Endothelial cell (in vitro differentiated cells): ENCODE data around the gene FBXW11. TPM values are rescaled to one million over a fixed set of nuclear protein-coding genes. Genes with fewer than 3 reads are reported as not detected.
"Not testable (repeated sequence)": the region's sequence is repeated elsewhere in the genome, so short reads cannot be mapped to it uniquely, and the experiment has no call there.

Source experiments
- DNase-seq: peaks from one replicate; pipeline ENCODE4 v3.0.0; 2021; ENCODE audit warnings: low spot score
- H3K27ac Mint-ChIP-seq: one replicate; pipeline ENCODE4 v1.8.0; 2021; ENCODE audit warnings: mixed read lengths, inconsistent platforms; ENCODE audit not compliant: unreplicated experiment
- H3K27me3 Mint-ChIP-seq: one replicate; pipeline ENCODE4 v1.8.0; 2021; ENCODE audit warnings: mild to moderate bottlenecking, moderate library complexity, mixed read lengths, inconsistent platforms; ENCODE audit not compliant: unreplicated experiment
- H3K36me3 Mint-ChIP-seq: one replicate; pipeline ENCODE4 v1.8.0; 2021; ENCODE audit warnings: mild to moderate bottlenecking, low read depth, mixed read lengths, inconsistent platforms; ENCODE audit not compliant: unreplicated experiment
- H3K4me1 Mint-ChIP-seq: one replicate; pipeline ENCODE4 v1.8.0; 2021; ENCODE audit warnings: mild to moderate bottlenecking, mixed read lengths, inconsistent platforms; ENCODE audit not compliant: unreplicated experiment
- H3K4me3 Mint-ChIP-seq: one replicate; pipeline ENCODE4 v1.8.0; 2021; ENCODE audit warnings: mild to moderate bottlenecking, mixed read lengths, inconsistent platforms; ENCODE audit not compliant: unreplicated experiment
- H3K9me3 Mint-ChIP-seq: one replicate; pipeline ENCODE4 v1.8.0; 2021; ENCODE audit warnings: mixed read lengths, inconsistent platforms; ENCODE audit not compliant: unreplicated experiment
- CTCF ChIP-seq: fragments of 200-600 bp; sonication (generic); IDR thresholded peaks from one replicate; pipeline ENCODE4 v1.5.0; 2021; ENCODE audit warnings: antibody characterized with exemption; ENCODE audit not compliant: unreplicated experiment
- total RNA-seq: library from RNA; stranded (reverse); fragmentation: NEBNext Ultra II Directional; extraction: Animal tissue kit (Norgen Biotek cat#: 25700); gene quantifications from one replicate; pipeline ENCODE4 v1.2.1, GENCODE V29; 2021; ENCODE audit not compliant: unreplicated experiment

Gene FBXW11
- total RNA-seq, 1 donor from 2014 or later = 62.0 TPM

GRCh38 chr5:171895081-171895480, 111.4 kb downstream of the FBXW11 start:
- no peak for TF ChIP-seq CTCF
- Mint-ChIP-seq H3K4me3 (no peak overlapping the region), H3K9me3 (no peaks in the 10 kb centered on the region), H3K36me3 (no peaks in the 10 kb centered on the region), H3K4me1 (peaks cover 6% of the 10 kb centered on the region), H3K27me3 (no peaks in the 10 kb centered on the region), H3K27ac (no peak overlapping the region)
- no peak for DNase-seq

GRCh38 chr5:171893290-171893886, 113.0 kb downstream of the FBXW11 start:
- Mint-ChIP-seq H3K4me1 (peaks cover 11% of the 10 kb centered on the region), H3K36me3 (peaks cover 4% of the 10 kb centered on the region), H3K9me3 (no peaks in the 10 kb centered on the region), H3K27ac (no peak overlapping the region), H3K27me3 (no peaks in the 10 kb centered on the region), H3K4me3 (no peak overlapping the region)
- TF ChIP-seq CTCF = no peak
- DNase-seq = no peak

- TF ChIP-seq CTCF = no peak
- Mint-ChIP-seq H3K27me3 (no peaks in the 10 kb centered on the region), H3K36me3 (peaks cover 4% of the 10 kb centered on the region), H3K27ac (no peak overlapping the region), H3K4me1 (peaks cover 17% of the 10 kb centered on the region), H3K4me3 (no peak overlapping the region), H3K9me3 (no peaks in the 10 kb centered on the region)
- no peak for DNase-seq
Measured at GRCh38 chr5:171891595-171891994, 114.8 kb downstream of the FBXW11 start.

DNA sequence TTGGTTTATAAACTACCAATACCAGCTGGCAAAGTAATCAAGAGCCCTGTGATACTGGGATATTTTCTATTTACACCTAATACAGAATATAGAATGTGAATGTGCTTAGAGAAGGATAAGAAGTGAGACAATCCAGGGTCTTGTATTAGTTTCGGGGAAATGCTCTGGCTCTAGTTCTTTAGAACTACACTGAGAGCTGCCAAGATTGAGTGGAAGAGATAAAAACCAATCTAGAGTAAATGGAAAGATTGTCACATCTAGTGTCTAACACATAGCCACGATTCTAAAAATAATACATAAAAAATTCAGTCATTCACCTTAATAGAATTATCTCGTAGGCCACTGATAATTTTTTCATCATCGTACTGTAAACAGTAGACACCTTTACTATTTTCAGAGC, 115.3 kb downstream of the FBXW11 start:
- H3K4me1 Mint-ChIP-seq = peaks cover 17% of the 10 kb centered on the region
- no peak overlapping the region for H3K27ac Mint-ChIP-seq
- no peaks in the 10 kb centered on the region for H3K9me3 Mint-ChIP-seq
- no peaks in the 10 kb centered on the region for H3K27me3 Mint-ChIP-seq
- H3K4me3 Mint-ChIP-seq = no peak overlapping the region
- no peak for TF ChIP-seq CTCF
- DNase-seq = no peak
- H3K36me3 Mint-ChIP-seq = peaks cover 4% of the 10 kb centered on the region

- Mint-ChIP-seq H3K4me1 (peaks cover 17% of the 10 kb centered on the region), H3K27ac (peak overlapping the region; percentile 71), H3K4me3 (no peak overlapping the region), H3K9me3 (no peaks in the 10 kb centered on the region), H3K36me3 (peaks cover 15% of the 10 kb centered on the region), H3K27me3 (no peaks in the 10 kb centered on the region)
- no peak for TF ChIP-seq CTCF
- no peak for DNase-seq
Measured at GRCh38 chr5:171888051-171888481, 118.4 kb downstream of the FBXW11 start.

DNA sequence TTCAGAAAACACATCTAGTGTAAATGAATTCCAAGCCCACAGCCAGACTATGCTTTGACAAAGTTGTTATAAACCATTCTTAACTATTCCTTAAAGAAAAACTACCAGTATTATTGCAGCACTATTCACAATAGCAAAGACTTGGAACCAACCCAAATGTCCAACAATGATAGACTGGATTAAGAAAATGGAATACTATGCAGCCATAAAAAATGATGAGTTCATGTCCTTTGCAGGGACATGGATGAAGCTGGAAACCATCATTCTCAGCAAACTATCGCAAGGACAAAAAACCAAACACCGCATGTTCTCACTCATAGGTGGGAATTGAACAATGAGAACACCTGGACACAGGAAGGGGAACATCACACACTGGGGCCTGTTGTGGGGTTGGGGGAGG, 120.4 kb downstream of the FBXW11 start:
- not testable (repeated sequence) for DNase-seq, H3K9me3 Mint-ChIP-seq, H3K27ac Mint-ChIP-seq, H3K4me3 Mint-ChIP-seq, H3K27me3 Mint-ChIP-seq
- peaks cover 11% of the 10 kb centered on the region for H3K4me1 Mint-ChIP-seq
- H3K36me3 Mint-ChIP-seq = peaks cover 15% of the 10 kb centered on the region
